GM10847 (cell line): ENCODE data around the gene GCC2.

Experiments
- POLR2A ChIP-seq: IDR thresholded peaks from 2 replicates; pipeline ENCODE4 v1.6.1; 2011; ENCODE audit not compliant: insufficient read length; ENCODE audit errors: extremely low read depth

The GCC2 gene

DNA sequence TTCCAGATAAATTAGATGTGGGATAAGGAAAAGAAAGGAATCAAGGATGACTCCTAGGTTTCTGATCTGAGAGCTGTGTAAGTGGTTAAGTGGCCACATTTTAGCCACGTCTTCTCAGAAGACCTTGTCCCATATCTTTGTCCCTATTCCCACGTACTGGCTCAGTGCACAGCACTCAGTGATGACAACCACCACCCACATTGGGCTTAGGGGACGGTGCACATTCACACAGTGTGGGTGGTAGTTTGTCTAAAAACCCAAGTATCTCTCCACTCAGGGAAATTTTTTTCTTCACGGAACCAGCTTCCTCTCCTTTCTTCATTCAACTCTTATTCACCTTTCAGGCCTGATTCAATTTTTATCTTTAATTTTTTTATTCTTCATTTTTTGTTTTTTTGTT lies 30.6 kb upstream of the GCC2 start:
- no peak for TF ChIP-seq POLR2A

DNA sequence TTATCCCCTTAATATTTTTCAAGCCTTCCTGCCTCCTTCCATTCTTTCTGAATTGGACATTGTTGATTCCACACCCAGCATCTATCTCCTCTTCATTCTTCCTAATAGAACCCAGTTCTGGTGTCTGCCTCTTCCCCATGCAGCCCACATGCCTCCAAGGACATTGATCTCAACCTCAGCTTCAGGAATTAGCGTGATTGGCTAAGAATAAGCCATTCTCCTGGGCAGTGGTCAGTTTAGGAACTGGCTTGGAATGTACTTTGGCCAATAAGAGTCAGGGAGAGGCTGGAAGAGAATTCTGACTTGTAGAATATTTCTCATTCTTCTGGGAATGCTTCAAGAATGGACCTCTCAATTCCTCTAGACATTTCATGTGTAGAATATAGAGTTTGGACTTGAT lies 25.9 kb upstream of the GCC2 start:
- no peak for TF ChIP-seq POLR2A

DNA sequence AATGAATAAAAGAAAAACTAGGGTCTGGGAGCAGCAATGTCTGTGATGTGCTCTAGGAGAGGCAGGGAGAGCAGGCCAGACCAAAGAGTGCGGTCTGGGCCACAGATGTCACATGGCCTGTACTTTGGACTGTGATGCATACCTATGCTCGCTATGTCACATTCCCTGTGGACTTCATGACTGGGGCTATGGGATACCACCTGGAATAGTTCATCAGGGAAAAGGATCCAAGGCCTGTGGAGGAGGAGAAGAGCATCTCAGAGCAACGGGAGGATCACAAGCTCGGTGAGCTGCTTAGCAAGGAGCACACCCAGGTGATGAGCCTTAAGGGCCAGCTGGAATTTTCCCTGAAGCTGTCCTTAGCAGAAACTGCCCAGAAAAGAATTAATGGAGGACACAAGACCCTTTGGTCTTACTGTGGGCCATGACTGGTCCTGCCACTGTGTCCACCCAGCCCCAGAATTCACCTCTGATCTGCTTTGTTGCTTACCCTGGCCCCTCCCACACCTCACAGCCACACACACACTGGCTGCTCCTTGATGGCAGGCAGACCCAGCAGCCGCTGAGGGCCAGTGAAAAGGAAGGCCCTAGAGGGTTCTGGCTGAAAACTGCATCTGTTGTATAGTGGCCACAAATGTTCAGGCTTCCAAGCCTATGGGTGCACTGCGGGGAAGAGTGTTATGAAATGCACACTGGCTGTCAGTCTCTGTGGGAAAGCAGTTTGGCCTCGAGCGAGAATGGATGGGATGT lies 25.3 kb upstream of the GCC2 start:
- no peak for TF ChIP-seq POLR2A

DNA sequence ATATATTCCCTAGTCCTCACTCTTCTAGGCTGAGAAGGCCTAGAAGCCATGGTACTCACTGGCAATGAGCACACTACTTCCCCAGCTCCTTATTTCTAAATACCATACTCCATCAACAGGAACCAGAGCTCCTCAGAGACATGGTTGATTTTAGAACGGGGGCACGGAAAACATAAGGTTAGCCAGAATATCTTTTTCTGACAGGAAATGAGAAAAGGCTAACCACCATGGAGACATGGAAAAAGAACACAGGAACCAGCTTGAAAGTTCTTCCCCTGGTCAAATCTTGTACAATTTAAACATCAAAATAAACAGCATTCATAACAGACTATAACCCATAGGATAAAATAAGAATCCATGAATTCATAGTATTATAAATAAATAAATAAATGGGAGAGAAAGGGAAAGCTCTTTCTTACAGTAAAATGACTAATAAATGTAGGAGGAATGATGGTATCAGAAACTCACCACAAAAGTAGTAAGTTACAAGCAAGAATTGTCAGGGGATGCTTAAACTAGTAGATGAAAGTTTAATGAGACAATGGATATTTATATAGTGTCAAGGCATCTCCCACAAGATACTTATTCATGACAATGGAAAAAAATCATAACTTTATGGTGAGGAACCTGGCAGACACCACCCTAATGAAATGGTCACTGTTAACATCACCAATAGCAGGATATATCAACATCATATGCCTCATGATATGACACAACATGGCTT lies 20.6 kb upstream of the GCC2 start:
- TF ChIP-seq POLR2A = no peak

DNA sequence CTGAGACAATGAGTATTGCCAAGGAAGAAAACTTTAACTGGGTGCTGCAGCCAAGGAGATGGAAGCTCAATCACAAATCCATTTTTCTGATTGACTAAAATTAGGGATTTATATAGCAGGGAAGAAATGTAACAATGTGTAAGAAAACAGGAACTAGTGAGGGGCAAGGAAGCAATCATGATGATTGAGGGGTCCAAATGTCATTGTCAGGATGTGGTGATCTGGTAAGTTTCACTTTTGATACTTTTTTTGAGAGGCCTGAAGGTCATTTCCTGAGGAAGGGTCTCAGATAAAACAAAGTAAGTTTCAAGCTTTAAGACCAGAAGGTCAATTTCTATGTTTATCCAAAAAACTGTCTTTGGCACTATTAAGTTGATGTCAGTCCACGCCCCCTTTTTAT lies 12.0 kb upstream of the GCC2 start:
- TF ChIP-seq POLR2A = no peak

DNA sequence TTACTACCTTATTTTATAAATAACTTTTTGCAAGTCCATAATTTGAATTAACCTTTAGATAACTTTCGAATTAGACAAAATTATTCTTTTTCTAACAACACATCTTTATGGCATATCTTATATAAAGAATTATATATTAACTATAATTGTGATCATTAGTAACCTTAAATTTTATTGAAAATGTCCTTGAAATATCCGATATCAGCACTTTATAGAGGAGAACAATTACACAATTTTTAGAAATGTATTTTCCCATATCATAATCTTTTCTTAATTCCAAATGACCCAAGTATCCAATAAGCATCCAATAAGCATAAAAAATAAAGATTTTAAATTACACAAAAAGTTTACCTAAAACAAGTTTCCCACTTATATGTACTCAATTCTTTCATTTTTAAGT lies 7.3 kb upstream of the GCC2 start:
- no peak for TF ChIP-seq POLR2A

DNA sequence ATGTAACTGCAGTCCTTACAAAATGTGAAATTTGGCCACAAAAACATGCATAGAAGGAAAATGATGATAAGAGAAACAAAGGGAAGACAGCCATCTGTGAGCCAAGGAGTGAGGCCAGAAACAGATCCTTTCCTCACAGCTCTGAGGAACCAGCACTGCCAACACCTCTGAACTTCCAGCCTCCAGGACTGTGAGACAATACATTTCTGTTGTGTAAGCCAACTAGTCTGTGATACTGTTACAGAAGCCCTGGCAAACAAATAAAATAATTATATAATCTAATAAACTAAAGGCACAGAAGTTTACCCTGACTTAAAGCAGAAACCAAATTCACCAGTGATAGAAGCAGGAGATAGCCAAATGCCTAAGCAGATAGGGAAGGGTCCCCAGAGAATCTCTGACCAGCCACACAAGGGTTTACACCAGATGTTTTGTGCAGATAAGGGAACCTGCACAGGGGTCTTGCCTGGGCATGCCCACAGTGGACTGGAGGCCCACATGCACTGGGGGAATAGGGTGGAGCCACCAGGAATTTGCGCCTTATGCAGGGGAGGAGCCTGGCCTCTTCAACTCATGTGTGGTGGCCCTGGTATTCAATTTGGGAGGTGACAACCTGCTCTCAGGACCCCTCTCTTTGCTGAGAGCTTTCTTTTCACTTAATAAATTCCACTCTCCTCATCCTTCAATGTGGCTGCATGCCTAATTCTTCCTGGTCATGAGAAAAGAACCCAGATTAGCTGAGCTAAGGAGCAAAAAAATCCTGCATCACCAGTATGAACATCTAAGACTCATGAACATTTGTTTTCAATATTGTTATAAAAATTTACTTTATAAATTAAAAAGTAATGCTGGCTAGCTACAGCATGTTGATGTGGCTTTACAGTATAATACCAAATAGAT lies 3.8 kb upstream of the GCC2 start:
- no peak for TF ChIP-seq POLR2A

DNA sequence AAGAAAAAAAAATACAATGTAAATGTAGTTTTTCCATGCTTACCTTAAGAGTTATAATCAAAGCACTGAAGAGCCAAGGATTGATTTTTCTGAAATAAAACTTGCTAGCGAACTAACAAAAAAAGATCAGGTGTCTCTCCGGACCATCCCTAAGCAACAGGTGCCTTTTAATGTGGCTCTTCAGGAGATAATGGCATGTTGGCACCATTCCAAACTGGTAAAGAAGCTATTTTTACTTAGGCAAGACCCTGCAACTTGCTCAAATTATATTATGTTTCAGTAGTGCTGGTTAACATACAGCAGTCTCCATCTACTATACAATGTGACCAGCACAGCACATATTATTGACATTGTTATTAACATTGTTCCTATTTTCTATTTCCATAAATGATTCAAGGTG lies 2.3 kb upstream of the GCC2 start:
- no peak for TF ChIP-seq POLR2A

DNA sequence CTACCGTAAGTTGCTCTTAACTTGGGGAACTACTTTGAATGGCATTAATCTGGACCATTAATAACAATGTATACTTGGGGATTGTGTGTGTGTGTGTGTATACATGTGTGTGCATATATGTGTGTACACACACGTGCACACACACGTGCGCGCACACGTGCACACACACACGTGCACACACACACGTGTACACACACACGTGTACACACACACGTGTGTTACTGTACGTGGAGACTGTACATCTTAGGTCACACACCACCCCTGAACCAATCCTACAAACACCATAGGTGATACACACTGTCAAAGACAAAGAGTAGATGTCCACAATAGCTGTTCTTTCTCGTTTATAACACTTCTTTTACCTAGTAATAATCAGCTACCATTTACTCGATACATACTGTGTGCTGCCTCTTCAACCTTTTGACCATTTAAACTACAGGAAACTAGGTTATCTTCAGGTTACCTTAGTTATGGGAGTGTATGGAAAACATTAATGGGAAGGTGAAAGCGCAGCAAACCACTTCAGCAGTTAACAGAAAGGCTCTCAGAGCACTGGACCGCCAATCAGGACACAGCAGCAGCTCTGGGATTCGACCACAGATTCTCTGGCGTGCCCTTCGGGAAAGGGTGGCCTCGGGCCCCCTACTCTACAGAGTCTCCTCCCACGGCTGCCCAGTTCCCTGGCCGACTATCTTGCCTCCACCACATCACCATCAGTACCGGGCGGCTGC lies 894 bp upstream of the GCC2 start:
- TF ChIP-seq POLR2A = no peak

DNA sequence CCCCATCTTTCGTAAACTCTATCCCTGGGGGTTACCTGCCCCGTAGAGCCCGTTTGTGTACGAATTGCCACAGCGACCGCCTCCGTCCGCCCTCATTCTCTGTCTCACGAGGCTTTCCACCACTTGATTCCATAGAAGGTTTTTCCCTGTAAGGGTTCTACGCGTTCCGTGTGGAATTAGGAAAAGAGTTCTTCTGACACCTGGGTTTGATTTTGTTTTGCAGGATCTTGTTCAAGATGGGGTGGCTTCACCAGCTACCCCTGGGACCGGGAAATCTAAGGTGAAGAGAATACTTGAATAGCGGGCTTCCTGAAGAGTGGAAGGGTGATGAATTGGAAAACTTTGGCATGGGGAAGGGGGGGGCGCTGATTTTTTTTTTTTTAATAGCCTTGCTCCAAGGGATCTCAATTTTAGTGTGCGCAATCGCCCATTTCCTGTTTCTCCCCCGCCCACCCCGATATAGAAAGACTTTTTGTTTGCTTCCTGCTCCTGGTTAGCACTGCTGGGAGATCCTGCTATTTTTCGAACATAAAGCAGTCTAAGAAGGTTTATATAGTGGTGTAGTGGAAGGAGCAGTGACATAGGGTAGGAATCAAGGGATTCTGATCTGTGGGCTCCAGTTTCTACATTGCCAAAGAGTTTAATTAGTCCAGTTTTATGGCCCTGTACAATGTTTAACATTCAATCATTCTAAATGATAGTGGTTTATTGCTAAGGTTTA lies 564 bp downstream of the GCC2 start:
- no peak for TF ChIP-seq POLR2A

DNA sequence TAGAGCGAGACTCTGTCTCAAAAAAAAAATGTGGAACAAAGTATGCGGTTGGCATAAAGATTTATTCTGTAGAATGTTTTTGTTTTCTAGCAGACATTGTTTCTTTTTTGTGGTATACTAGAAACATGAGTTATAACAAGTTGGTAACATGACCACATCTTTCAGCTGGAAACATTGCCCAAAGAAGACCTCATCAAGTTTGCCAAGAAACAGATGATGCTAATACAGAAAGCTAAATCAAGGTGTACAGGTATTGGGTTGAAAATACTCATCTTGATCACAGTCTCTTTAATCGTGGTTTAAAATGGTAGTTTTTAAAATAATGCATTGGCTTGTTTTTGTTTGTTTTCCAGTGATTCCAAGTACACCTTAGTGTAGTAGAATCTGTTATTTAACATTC lies 1.9 kb downstream of the GCC2 start:
- TF ChIP-seq POLR2A = no peak

DNA sequence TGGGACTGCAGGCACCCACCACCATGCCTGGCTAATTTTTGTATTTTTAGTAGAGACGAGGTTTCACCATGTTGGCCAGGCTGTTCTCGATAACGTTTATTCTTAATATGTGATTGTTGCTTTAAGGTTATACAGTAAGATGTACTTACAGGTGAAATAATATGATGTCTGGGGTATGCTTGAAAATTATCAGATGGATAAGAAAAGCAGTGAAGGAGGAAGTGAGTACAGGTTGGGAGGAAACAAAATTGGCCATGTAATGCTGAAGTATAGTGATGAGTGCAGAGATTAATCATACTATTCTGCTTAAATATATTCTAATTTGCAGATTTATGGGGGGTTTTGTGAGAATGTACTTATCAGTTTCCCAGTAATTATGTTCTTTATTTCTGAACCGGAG lies 3.0 kb downstream of the GCC2 start:
- TF ChIP-seq POLR2A = no peak

DNA sequence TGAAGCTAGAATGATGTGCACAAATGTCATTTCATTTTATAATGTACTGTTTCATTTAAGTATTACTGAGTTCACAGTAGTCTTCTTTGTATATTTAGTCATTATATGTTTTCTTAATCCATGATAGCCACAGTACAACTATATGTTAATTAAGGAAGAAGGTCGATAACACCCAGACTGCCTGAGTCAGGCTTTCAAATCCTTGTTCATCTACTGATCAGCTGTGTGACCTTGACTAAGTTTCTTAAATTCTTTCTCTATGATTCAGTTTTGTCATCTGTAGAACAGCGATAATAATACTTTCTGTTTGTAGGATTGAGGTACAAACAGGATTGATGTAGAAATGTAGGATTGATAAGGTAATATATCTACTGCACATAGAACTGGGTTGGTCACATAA lies 5.4 kb downstream of the GCC2 start:
- TF ChIP-seq POLR2A = no peak

DNA sequence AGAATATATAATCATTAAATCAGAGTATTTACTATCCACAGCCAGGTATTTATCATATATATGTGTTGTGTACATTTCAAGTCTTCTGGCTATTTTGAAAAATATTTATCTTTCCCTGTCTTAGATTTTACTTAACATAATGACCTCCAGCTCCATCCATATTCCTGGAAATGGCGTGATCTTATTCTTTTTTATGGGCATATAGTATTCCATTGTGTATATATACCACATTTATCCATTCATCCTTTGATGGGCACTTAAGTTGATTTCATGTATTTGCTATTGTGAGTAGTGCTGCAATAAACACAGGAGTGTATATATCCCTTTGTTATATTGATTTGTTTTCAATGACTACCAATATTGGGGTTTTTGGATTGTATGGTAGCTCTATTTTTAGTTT lies 6.6 kb downstream of the GCC2 start:
- TF ChIP-seq POLR2A = no peak
